Pons (tissue), 1 donor: ENCODE data around the gene CHD2.

ENCODE experiments used
- DNase-seq: peaks from one replicate; pipeline ENCODE4 v3.0.0-alpha.2; 2016; ENCODE audit warnings: low spot score

The CHD2 gene

DNA sequence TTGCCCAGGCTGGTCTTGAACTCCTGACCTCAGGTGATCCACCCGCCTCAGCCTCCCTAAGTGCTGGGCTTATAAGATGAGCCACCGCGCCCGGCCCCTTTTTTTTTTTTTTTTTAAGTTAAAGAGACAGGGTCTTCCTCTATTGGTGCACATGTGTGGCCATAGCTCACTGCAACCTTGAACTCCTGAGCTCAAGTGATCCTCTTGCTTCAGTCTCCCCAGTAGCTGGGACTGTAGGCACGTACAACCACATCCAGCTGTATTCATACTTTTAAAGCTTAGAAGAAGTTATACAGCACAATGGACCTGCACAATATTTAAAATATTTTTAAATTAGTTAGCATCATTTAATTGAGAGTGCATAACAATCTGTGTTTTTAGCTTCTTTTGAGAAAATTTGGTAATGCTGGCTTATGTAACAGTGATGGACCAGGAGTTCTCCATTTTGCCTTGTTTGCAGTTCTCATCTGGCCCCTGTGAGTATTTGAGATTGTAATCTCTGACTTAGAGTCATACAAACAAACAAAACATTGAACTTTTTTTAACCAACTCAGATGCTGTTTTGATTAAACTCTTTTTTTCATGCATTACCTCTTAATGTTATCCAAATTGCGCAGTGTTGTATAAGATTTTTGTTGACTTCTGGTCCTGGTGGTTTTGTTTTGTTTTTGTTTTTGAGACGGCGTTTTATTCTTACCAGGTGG is 33.0 kb downstream of the CHD2 start:
- no peak for DNase-seq

DNA sequence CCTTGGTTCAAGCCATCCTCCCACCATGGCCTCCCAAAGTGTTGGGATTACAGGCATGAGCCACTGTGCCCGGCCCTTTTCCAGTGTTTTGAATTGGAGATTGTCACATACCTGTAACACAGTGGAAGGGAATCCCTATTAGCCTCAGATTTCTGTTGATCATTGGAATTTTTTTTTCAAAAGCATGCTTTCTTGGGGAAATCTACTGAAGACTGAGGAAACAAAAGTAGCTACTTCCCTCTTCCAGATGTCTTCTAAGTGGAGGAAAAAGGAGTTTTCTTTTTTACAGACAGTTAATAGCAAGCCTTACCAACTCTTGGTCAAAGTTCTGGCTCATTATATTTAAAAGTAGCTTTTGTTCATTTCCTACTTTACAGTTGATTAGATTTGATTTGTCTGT is 33.7 kb downstream of the CHD2 start:
- no peak for DNase-seq

DNA sequence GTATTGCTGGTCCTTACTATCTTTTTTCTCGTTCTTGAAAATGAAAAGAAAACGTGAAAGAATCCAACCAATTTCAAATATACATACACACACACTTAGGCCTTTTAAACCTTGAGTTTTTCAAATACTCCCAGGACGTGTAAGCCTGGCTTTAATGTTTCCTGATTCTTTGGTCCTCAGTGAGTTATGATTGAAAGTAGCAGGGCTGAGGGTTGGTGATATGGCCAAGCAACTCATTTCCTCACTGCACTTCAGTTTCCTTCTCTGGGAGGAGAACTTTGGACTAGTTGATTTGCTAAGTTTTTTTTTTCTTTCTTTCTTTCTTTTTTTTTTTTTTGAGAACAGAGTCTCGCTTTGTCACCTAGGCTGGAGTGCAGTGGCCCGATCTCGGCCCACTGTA is 34.6 kb downstream of the CHD2 start:
- DNase-seq, result no peak

DNA sequence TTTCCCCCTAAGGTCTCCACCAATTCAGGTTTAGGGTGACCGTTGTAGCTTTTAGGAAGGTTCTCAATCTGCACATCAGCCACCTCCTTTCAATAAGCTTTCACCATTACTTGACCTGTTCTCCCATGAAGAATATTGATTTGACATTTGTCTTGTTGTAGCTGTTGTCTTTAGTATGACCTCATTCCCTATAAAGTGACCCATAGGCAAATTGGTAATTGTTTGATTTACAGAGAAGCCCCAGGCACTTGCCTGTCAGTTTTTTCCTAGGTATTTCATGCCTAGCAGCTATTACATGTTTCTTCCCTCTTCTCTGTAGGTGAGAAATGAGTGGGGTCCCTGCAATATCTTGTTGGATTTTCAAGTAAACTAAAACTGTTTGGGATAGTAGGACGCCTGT is 36.0 kb downstream of the CHD2 start:
- DNase-seq, result no peak

DNA sequence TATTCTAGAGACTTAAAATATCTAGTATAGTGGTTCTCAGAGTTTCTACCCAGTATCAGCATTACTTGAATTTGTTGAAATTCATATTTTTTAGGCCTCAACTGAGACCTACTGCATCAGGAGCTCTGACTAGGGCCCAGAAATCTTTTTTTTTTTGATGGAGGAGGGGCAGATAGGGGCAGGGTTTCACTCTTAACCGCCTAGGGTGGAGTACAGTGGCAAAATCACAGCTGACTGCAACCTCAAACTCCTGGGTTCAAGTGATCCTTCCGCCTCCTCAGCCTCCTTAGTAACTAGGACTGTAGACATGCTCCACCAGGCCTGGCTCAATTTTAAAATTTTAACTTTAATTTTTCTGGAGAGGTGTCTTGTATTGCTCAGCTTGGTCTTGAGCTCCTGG is 36.6 kb downstream of the CHD2 start:
- DNase-seq, result no peak

DNA sequence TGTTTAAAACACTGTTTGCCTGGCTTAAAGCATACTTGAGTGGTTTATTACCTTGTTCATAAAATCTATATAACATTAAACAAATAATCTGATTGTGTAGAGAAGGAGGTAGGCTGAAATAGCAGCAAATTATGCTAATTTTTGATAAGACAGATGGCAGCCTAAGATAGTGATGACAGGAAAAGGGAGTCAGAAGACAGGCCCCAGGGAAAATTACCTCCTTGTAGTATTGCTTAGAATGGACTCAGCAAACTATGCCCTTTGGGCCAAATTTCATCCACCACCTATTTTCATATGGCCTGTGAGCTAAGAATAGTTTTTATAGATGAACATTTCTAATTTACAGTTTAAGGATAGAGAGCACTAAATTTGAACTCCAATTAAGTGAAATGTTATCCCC is 37.8 kb downstream of the CHD2 start:
- no peak for DNase-seq

DNA sequence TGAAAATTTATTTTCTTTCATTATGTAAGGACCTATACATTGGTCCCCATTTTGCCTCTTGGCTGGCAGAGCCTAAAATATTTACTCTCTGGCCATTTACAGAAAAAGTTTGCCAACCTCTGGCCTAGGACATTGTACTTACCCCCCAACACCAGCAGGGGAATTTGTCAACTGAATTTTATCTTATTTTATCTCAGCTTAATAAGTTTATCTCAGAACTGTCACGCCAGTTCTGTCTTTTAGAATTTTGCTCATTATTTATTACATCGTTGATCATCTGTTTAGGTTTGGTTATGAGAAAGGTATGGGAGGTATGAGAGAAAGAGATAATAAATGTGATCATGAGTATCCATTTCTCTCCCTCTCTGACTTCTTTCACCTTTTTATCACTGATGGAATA is 38.3 kb downstream of the CHD2 start:
- no peak for DNase-seq

DNA sequence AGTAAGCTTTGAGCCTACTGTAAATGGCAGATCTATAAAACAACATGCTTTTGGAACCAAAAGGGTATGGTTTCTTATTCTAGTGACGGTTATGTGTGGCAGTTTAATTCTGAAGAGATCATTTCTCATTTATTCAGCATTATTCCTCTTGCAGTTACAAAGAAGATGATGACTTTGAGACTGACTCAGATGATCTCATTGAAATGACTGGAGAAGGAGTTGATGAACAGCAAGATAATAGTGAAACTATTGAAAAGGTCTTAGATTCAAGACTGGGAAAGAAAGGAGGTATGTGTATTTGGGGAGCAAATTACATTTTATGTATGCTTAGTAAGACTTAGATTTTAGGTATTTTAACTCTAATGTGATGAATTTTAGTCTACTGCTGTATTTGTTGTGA is 41.5 kb downstream of the CHD2 start:
- DNase-seq, result no peak

DNA sequence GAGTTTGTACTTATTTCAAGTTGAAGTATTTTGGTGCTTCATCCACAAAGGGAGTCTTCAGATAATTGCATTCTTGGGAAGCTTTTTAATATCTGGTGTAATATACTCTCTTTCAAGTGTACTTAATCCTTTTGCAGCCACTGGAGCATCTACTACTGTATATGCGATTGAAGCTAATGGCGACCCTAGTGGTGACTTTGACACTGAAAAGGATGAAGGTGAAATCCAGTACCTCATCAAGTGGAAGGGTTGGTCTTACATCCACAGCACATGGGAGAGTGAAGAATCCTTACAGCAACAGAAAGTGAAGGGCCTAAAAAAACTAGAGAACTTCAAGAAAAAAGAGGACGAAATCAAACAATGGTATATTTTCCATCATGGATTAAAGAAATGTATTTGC is 42.6 kb downstream of the CHD2 start:
- no peak for DNase-seq

DNA sequence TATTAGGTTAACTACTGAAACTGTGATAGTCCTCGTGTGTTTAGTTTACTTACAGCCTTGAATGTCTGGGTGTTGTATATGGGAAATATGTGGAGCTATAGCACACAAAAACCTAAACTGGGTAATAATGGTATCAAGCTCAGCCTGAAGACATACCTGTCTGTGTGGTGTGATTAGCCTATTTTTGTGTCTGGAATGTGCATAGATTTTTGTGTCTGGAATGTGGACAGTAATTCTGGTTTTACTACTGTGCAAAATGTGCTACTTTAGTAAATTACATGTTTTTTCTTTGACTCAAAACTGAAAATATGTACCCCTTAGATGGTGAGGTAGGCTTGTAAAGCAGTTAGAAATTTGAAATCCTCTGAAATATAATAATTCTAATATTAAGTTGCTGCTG is 43.5 kb downstream of the CHD2 start:
- no peak for DNase-seq

DNA sequence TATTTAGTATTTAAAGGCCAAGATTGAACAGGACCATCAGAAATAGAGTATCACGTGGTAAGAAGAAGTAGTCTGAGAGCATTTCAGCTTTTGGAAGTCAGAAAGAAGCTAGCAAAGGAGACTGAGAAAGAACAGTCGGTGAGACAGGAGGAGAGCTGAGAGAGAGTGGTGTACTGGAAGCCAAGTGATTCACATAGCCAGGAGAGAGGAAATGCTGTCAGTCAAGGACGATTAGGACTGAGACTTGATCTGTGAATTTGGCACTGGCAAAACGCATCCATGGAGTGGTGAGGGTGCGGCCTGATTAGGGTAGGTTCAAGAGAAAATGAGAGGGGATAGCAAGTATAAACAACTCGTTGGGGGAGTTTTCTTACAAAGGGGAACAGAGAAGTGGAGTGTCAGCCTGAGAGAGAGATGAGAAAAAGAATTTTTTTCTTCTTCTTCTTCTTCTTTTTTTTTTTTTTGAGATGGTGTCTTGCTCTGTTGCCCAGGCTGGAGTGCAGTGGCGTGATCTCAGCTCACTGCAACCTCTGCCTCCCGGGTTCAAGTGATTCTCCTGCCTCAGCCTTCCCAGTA is 44.9 kb downstream of the CHD2 start:
- DNase-seq, result no peak

DNA sequence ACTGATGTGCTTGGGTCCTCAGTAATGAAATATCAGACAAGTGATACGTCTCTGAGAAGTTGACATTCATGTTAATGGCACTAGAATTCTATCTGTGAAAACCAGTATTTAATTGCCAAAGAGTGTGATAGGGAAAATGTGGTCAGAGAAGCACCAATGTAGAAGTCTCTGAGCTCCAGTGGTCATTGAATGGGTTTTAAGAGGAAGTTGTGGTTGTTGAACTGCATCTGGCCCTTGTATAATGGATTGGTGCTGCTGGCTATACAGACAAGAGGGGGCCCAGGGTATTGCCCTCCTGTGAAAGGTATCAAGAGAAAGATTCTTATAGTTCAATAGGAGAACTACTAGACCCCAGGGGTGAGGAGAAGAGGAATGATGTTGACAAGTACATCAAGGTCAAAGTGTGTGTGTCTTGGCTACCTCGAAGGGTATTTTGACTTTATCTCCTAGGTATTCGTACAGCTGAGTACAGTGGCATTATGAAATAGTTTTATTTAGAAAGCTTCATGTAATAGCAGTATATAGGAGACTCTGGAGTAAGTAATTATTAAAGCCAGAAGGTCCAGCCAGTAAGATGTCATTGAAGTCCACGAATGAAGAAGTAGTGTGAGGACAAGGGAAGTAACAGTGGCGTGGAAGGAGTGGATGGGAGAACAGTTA is 47.1 kb downstream of the CHD2 start:
- no peak for DNase-seq

DNA sequence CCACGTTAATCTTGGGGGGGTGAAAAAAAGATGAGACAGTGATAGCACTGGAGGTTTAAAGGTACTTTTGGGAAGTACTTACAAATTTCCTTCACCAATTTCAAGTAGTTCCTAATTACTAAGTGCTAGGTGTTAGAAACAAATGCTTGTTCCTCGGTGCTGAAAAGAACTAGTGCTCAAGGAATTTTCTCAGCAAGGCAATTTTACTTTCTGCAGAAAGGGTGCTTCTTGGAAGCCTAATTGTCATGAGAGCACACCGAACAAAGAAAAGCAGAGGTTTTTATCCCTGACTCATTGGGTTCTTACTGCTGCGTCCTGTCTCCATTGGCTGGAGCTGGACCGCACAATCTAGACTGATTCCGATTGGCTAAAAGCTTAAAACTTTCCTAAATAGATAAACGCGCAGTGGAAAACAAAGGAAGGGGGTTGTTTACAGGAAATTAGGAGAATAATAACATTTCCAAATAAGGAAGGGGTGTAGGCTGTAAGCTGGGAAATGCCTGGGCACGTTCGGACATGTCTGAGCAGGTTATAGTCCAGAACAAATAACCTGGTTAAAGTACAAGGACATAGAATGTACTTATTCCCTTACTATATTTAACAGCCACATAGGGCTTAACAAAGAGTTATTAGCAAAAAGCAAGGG is 49.6 kb downstream of the CHD2 start:
- DNase-seq, result no peak

DNA sequence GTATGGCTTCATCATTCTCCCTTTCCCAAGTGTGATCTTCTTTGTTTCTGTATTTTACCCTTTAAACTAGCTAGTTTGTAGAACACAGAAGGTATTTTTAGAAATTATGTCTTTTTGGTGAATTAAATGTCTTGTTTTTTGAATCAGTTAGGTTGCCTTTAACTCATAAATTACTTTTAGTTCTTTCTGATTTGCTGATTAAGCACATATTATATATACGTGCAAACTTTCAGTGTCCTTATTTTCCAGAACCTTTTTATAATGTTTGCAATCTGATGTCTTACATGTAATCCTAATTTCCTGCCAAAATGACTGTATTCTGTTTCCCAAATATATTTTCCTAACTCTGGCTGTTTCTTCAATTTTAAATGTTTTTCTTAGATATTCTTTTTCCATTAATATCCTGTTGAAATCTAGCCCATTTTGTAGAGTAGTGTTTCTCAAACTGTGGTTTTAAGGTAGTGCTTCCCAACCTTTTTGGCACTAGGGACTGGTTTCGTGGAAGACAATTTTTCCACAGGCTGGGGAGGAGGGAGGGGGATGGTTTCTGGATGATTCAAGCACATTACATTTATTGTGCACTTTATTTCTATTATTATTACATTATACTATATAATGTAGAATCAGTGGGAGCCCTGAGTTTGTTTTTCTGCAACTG is 51.8 kb downstream of the CHD2 start:
- no peak for DNase-seq

DNA sequence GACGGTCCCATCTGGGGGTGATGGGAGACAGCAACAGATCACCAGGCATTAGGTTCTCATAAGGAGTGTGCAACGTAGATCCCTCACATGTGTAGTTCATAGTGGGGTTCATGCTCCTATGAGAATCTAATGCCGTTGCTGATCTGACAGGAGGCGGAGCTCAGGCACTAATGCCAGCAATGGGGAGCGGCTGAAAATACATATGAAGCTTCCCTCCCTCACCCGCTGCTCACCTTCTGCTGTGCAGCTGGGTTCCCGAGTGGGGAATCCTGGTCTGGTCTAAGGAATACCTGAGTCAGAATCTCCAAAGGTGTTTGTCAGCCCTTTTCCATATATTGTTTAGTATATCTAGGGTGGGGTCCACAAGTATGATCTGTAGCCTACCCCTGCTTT is 52.3 kb downstream of the CHD2 start:
- DNase-seq, result no peak

DNA sequence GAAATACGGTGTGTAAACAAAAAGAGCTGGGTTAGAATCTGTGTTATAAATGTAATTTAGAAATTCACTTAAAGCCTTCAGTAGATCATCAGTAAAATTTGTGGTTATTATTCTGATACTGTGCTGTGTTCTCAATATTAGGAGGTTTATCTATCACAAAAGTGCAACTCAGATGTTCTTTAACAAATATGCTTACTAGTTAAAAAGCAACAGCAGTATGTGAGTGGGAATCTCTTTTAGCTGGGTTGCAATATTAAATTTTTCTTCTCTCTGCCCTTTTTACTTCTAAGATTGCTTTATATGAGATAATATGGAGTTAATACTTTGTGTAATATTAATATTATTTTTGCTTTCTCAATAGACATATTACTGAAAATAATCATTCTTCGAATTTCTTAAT is 53.4 kb downstream of the CHD2 start:
- no peak for DNase-seq

DNA sequence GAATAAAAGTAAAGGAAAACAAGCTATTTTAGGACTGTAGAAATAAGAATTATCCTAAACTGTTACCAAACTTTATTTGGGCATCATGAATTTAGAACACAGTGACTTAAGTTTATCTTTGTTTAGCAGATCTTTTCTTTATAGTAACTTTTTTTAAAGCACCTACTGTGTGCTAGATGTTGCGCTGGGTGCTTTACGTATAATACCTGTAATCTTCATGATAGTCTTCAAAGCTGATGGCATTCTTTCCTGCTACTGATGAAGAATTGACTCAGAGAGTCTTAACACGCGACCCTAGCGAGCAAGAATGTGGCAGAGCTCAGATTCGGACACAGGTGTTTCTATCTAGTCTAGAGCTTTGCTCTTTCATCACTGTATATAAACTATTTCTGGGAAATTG is 53.9 kb downstream of the CHD2 start:
- DNase-seq, result no peak

DNA sequence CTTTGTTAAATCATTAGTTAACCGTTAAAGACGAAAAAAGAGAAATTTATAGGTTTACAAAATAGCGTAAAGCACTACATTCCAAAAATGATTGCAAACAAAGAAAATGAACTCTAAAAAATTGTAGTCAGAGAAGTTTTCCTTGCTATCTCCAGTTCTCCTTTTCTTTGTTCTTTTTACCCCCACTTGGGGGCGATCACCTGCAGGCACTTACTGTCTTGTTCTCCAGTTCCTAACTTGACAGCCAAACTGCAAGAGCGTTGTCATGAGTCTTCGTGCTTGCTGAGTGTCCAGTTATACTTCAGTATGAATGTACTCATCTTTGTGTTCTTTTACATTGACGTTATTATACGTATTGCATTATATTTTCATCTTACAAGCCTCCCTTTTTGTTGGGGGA is 54.5 kb downstream of the CHD2 start:
- DNase-seq, result no peak

DNA sequence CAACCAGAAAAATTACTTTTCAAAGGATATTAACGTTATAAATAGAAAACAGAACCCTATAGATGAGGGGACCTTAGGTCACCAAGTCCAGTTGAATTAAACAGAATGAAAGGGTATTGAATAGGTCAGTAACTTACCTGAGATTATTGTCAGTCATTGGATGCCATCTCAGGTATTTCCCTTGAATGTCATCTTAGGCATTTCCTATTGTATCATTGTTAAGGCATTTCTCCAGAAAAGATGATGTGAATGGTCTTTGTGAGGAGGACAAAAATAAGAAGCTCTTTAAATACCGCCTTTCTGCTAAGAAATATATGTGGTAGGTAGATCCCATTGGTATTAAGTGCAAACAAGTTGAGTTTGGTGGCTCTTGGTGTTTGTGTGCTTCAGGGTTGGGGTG is 55.6 kb downstream of the CHD2 start:
- DNase-seq, result no peak

DNA sequence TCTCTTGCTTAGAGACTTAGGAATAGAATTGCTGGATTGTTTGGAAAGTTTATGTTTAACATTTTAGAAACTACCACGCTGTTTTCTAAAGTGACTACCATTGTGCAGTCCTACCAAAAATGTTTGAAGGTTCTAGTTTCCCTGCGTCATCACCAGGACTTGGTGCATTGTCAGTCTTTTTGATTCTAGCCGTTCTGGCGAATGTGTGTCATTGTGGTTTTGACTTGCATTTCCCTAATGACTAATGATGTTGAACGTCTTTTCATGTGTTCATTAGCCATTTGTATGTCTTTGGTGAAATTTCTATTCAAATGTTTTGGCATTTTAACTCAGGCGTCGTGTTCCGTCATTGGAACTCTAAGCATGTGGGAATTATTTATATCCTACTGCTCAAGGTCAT is 58.0 kb downstream of the CHD2 start:
- no peak for DNase-seq

DNA sequence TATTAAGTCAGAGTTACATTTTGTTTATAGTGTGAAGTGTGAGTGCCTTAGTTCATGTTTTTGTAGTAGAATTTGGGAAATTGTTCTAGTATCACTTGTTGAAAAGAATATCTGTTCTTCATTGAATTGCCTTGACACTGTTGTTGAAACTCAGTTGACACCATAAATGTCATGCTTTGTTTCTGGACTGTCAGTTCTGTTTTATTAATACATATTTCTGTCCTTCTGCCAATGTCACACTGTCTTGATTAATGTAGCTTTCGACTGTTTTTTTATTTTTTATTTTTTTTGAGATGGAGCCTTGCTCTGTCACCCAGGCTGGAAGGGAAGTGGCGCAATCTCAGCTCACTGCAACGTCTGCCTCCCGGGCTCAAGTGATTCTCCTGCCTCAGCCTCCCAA is 59.1 kb downstream of the CHD2 start:
- no peak for DNase-seq

DNA sequence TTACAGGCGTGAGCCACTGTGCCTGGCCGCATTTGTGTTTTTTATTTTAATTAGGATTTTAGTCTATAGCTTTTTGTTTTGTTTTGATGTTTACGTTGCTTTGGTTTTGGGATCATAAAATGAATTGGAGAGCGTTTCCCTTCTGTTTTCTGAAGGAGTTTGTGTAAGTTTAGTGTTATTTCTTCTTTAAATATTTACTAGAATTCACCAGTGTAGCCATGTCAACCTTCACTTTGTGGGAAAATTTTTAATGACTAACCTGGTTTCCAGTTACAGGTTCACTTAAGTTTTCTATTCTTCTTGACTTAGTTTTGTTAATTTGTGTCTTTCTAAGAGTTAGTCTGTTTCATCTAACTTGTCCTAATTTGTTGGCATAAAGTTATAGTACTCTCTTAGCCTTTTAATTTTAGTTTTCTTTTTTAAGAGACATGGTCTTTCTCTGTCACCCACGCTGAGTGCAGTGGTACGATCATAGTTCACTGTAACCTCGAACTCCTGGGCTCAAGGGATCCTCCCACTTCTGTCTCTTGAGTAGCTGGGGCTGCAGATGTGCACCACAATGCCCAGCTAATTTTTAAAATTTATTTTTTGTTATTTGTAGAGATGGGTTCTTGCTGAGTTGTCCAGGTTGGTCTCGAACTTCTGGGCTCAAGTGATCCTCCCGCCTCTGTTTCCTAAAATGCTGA is 61.0 kb downstream of the CHD2 start:
- DNase-seq, result no peak
